HG03378 (cell line): Measurements from ENCODE around the gene C11orf42.
"Not testable (repeated sequence)": the region's sequence is repeated elsewhere in the genome, so short reads cannot be mapped to it uniquely, and the experiment has no call there.

Source experiments
- ATAC-seq: cut with Tn5 transposase; IDR thresholded peaks from one replicate; pipeline ENCODE4 v1.9.1; 2021; ENCODE audit warnings: mild to moderate bottlenecking, moderate library complexity; ENCODE audit not compliant: unreplicated experiment

C11orf42 gene

GRCh38 chr11:6219359-6219758 lies 14.0 kb downstream of the C11orf42 start:
- no peak for ATAC-seq

DNA sequence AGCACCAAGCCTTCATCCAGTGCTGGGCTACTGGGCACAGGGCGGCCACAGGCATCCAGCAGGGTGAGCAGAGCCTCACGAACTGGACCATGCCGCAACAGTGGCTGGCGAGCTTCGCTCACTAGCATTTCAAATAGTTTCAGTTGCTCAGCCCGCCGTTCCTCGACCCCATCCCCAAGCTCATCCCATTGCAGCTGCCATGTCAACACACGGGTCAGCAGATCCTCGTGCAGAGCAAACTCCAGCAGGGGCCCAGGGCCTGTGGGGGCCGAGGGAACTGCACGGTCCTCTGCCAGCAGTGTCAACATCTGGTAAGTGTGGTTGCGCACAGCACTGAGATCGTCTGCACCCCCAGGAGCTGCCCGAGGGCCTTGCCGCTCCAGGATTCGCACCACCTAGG lies 18.5 kb downstream of the C11orf42 start:
- no peak for ATAC-seq

DNA sequence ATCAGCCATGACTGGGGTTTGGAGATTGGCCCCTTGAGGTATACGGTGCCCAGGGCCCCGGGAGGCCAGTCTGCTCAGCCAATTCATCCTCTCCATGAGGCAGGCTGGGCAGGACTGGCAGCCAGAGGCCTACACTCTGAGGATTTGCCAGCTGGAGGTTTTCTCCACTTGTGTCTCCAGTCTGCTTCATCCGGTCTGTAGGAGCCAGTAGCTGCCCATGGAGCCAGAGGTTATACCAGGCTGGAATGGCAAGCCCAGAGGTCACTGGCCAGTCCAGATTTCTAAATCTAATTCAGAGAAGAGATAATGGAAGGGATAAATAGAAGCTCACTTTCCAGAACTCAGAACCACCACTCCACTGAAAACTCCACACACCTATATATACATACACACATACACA lies 19.1 kb downstream of the C11orf42 start:
- no peak for ATAC-seq

GRCh38 chr11:6225024-6225423 lies 19.7 kb downstream of the C11orf42 start:
- no peak for ATAC-seq

DNA sequence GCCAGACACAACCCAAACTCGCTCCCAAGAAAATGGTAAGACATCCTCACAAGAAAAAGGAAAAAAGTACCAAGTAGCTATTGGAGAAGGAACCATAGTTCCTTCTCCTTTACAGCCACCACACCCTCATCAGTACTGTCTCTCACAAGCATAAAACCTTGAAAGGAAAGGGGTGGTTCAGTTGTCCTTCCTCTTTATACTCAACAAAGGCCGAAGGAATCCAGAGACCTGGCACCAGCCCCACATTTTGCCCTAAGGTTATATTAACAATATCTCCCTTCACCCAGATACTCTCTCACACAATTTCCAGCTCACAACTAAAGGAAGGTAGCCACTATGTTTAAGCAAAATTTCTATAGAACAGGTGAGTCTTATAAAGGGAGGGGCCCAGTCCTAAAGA lies 20.5 kb downstream of the C11orf42 start:
- no peak for ATAC-seq

DNA sequence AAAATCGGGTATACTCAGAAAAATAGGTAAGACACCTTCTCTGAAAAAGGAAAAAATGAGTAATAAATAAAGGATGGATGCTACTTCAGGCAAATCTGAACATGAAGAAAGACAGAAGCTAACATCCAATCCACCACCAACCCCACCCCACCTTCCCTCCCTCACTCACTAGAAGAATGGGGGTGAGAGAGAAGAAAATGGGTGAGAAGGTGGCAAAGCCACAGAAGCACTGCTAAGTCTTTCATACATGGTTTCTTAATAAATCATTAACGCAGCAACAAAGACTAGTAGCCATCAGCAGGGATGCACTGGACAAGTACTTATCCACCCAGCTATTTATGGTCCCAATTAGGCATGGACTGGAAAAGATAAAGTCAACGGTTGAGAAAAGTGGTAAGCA lies 23.2 kb downstream of the C11orf42 start:
- no peak for ATAC-seq

DNA sequence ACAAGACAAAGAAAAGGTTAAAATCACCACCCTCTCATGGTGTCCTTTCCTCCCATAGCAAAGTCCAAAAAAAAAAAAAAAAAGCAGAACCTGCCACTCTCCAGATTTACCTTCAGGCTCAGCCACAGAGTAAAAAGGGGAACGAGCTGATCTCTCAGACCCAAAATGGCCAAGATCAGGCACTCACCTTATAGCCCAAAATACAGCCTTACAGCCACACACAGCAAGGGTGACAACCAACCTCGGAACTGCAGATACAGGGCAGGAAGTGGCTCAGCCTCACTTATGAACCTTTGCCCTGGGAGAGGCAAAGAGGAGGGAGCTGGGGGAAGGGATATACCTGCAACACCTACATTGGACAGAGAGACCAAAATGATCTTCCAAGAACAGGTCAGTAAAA lies 24.6 kb downstream of the C11orf42 start:
- ATAC-seq: no peak

- ATAC-seq: no peak
These were observed 27.5 kb downstream of the C11orf42 start for GRCh38 chr11:6232899-6233298.

GRCh38 chr11:6233984-6234386 lies 28.6 kb downstream of the C11orf42 start:
- no peak for ATAC-seq

DNA sequence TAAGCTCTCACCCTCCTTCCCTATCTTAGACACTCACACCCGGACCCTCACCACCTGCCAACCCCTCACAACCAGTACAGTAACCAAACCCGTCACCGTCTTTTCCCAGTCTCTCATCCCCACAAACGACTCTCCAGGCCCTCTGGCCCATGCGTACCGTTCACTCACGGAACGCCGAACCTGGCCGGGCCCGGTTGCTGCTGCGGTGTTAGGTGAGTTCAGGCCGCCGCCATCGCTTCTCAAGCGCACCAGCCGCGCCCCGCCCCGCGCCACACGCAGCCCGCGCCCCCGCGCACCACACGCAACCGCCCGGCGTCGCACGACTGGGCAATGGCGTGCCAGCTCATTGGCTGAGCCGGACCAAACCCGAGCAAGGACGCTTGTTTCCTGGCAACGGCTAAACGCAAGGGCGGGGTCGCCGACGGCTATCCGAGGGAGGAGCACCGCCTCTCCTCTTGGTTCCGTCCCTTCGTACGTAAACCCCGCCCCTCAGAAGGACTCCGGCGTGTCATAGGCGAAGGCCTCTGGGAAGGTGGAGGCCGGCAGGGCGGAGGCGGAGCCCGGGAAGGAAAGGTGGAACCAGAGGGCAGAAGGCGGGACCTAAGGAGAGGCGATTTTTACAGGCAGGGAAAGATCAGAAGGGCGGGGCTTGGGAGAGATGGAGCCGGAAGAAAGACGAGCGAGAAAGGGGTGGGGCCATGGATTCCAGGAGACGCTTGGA lies 29.2 kb downstream of the C11orf42 start, which contains the start of gene FHIP1B:
FHIP1B (minus strand) TSS at position 250 of the 721 bp plus-strand sequence. CDS start 10,120 bp downstream, outside the sequence.
- peak; percentile 96 for ATAC-seq

DNA sequence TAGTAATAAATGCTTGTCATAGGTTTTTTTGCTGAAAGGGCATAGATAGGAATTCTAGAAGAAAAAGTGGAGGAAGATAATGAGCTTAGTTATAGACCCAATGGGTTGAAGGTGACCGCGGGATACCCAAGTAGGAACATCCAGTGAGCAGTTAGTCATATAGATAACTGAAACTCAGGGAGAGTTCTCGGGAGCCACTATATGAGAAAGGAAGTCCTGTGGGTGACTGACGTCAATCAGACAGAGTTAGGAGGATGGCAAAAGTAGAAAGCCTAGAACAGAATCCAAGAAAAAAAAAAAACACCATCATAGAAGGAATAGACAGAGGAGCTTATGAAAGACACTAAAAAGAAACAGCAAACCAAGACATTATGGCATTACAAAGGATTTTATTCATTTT lies 31.9 kb downstream of the C11orf42 start:
- ATAC-seq: no peak

GRCh38 chr11:6237761-6238302 lies 32.5 kb downstream of the C11orf42 start:
- no peak for ATAC-seq

- no peak for ATAC-seq
These were observed 33.5 kb downstream of the C11orf42 start, which contains the start of gene CNGA4 for GRCh38 chr11:6238902-6239301. Gene CNGA4 (plus strand): TSS chr11:6239089. CDS start chr11:6239207, 118 bp downstream.

GRCh38 chr11:6240139-6240538 lies 34.8 kb downstream of the C11orf42 start:
- no peak for ATAC-seq

DNA sequence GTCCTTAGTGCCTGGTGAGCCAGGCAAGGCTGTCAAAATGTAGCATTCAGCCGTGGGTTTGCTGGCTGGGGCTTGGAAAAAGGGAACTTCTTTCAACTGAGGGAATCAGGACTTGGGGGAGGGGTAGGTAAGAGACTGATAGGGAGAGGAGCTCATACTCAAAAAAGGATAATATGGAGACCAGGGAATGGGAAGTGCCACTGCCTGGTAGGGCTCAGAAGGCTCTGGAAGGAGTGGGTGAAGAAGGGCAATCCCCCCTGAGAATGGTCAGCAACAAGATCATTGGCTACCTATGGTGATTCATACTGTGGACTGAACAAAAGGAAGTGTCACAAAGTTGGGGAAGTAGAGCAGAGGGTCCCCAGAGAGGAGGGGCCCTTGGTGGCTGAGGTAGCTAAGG lies 35.4 kb downstream of the C11orf42 start:
- no peak for ATAC-seq

DNA sequence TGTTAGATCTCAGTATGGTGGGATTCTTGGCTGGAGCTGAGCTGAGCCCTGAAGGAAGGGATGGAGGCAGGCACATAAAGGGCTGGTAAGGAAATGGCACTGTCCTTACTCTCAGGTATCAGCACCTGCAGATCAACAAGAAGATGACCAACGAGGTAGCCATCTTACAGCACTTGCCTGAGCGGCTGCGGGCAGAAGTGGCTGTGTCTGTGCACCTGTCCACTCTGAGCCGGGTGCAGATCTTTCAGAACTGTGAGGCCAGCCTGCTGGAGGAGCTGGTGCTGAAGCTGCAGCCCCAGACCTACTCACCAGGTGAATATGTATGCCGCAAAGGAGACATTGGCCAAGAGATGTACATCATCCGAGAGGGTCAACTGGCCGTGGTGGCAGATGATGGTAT lies 36.0 kb downstream of the C11orf42 start:
- no peak for ATAC-seq

DNA sequence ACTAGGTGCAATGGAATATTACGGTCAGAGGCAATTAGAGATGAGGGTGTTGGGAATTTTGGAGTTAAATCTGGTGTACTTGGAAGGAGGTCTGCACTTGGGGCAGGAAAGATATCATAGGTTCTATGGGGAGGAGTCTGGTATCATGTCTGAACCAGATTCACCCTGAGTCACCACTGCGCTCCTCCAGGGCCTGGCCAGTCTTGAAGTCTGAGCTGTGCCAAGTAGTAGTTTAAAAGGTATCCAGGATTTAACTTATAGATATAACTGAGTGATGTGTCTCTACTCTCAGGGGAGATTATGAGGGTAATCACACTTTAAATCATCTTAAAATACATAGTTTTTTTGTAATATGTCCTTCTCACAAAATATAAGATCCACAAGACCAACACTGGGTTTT lies 40.2 kb downstream of the C11orf42 start:
- ATAC-seq: no peak

DNA sequence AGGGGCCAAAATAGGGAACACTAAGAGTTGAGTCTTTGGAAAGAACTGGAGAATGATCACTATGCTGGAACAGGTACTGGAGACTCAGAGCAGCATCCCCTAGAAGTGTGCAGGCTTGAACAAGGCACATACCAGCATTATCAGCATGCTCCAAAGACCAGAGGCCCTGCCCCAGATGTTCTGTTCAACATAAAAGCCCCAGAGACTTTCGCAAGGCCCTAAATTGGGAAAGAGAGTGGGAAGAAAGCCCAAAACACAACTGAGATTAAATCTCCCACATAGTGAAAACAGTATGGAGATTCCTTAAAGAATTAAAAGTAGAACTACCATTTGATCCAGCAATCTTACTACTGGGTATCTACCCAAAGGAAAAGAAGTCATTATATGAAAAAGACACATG lies 42.9 kb downstream of the C11orf42 start:
- no peak for ATAC-seq

DNA sequence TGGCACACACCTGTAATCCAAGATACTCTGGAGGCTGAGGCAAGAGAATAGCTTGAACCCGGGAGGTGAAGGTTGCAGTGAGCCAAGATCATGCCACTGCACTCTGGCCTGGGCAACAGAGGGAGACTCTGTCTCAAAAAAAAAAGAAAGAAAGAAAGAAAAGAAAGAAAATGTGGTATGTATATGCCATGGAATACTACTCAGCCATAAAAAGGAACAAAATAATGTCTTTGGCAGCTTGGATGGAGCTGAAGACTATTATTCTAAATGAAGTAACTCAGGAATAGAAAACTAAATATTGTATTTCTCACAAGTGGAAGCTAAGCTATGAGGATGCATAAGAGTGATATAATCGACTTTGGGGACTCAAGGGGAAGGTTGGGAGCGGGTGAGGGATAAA lies 43.5 kb downstream of the C11orf42 start:
- not testable (repeated sequence) for ATAC-seq

GRCh38 chr11:6249770-6250555 lies 44.6 kb downstream of the C11orf42 start:
- no peak for ATAC-seq

DNA sequence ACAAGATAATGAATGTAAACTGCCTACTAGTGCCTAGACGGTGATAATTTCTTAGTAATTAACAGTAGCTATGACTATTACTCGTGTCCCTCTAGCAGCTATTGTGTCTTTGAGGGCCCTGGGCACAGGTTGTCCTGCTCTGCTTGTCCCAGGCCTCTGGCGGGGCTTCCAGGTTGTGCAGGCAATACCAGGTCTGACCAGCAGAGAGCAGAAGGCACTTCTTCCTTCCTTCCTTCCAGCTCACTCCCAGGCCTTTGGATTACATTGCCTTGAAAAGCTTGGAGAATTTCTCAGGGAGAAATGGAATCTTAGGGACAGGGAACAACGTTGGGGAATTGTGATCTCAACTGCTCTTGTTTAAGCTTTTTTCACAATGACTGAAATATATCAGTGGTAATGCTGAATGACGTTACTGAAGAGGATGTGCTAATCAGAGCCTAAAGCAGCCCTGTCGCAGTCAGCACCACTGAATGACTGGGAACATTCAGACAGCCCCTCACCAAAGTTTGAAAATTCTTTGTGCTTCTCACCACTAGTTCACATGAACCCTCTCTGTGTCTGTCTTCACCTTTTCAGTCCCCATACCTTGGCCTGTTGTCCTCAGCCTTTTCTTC lies 45.9 kb downstream of the C11orf42 start:
- peak; percentile 58 for ATAC-seq
